IPS-20b (cell line): ENCODE data around the gene TMEM54.

Experiments used
- H3K27ac ChIP-seq: one replicate; pipeline ENCODE4 v1.5.1; 2013; ENCODE audit warnings: low read length
- H3K27me3 ChIP-seq: 2 replicates; pipeline ENCODE4 v1.6.1; 2013; ENCODE audit warnings: mild to moderate bottlenecking, low read length, inconsistent platforms; ENCODE audit not compliant: insufficient read depth
- H3K36me3 ChIP-seq: 2 replicates; pipeline ENCODE4 v1.6.1; 2013; ENCODE audit warnings: low read depth, mild to moderate bottlenecking, inconsistent platforms, low read length, moderate library complexity; ENCODE audit not compliant: insufficient read depth
- H3K4me1 ChIP-seq: 2 replicates; pipeline ENCODE4 v1.6.1; 2013; ENCODE audit warnings: mild to moderate bottlenecking, control low read depth, inconsistent platforms, low read length, moderate library complexity; ENCODE audit not compliant: insufficient read depth
- H3K4me3 ChIP-seq: 2 replicates; pipeline ENCODE4 v1.5.1; 2013; ENCODE audit warnings: mild to moderate bottlenecking, low read length, inconsistent platforms
- H3K9ac ChIP-seq: 2 replicates; pipeline ENCODE4 v1.6.1; 2013; ENCODE audit warnings: low read depth, mild to moderate bottlenecking, inconsistent platforms, low read length, moderate library complexity
- H3K9me3 ChIP-seq: 2 replicates; pipeline ENCODE4 v1.6.1; 2013; ENCODE audit warnings: mild to moderate bottlenecking, low read depth, low read length, inconsistent platforms; ENCODE audit not compliant: insufficient read depth

The TMEM54 gene

GRCh38 chr1:32874860-32875752, 26.1 kb downstream of the TMEM54 start:
- H3K9ac ChIP-seq = no peak overlapping the region
- H3K4me1 ChIP-seq = peaks cover 19% of the 10 kb centered on the region

GRCh38 chr1:32873484-32873883, 27.7 kb downstream of the TMEM54 start:
- no peak overlapping the region for H3K4me3 ChIP-seq
- H3K9ac ChIP-seq = no peak overlapping the region
- H3K36me3 ChIP-seq = no peaks in the 10 kb centered on the region
- H3K9me3 ChIP-seq = no peaks in the 10 kb centered on the region
- peaks cover 20% of the 10 kb centered on the region for H3K4me1 ChIP-seq
- no peak overlapping the region for H3K27ac ChIP-seq
- H3K27me3 ChIP-seq = peaks cover 36% of the 10 kb centered on the region

More at GRCh38 chr1:32874860-32875752, 26.1 kb downstream of the TMEM54 start:
- Histone ChIP-seq H3K4me3 (no peak overlapping the region), H3K27me3 (peaks cover 19% of the 10 kb centered on the region), H3K27ac (no peak overlapping the region), H3K9me3 (no peaks in the 10 kb centered on the region), H3K36me3 (no peaks in the 10 kb centered on the region)

GRCh38 chr1:32872192-32872460, 29.1 kb downstream of the TMEM54 start:
- H3K27me3 ChIP-seq = peaks cover 39% of the 10 kb centered on the region
- H3K9me3 ChIP-seq = no peaks in the 10 kb centered on the region
- H3K27ac ChIP-seq = no peak overlapping the region
- no peak overlapping the region for H3K9ac ChIP-seq
- peaks cover 20% of the 10 kb centered on the region for H3K4me1 ChIP-seq
- no peaks in the 10 kb centered on the region for H3K36me3 ChIP-seq
- H3K4me3 ChIP-seq = peak overlapping the region; percentile 26; the same call in 1 of the 2 replicates

- peaks cover 20% of the 10 kb centered on the region for H3K4me1 ChIP-seq
- no peaks in the 10 kb centered on the region for H3K9me3 ChIP-seq
- H3K4me3 ChIP-seq = peak overlapping the region; percentile 65
- H3K27me3 ChIP-seq = peaks cover 39% of the 10 kb centered on the region
- H3K36me3 ChIP-seq = no peaks in the 10 kb centered on the region
- H3K27ac ChIP-seq = no peak overlapping the region
- H3K9ac ChIP-seq = peak overlapping the region; percentile 25; the same call in 1 of the 2 replicates
Observed at GRCh38 chr1:32871364-32872191, 29.6 kb downstream of the TMEM54 start.

- Histone ChIP-seq H3K27me3 (peaks cover 39% of the 10 kb centered on the region), H3K4me1 (peaks cover 15% of the 10 kb centered on the region), H3K36me3 (no peaks in the 10 kb centered on the region), H3K4me3 (peak within 1 kb of the TSS; percentile 65), H3K9me3 (no peaks in the 10 kb centered on the region), H3K27ac (no peak within 1 kb of the TSS), H3K9ac (peak within 1 kb of the TSS; percentile 25; the same call in 1 of the 2 replicates)
Observed at GRCh38 chr1:32870615-32871363, 30.4 kb downstream of the TMEM54 start, which contains the start of gene FNDC5. FNDC5 (minus strand) TSS chr1:32870912.

GRCh38 chr1:32869923-32870614, 31.1 kb downstream of the TMEM54 start:
- H3K9ac ChIP-seq = no peak overlapping the region
- H3K9me3 ChIP-seq = no peaks in the 10 kb centered on the region
- no peak overlapping the region for H3K27ac ChIP-seq
- peaks cover 15% of the 10 kb centered on the region for H3K4me1 ChIP-seq
- H3K36me3 ChIP-seq = no peaks in the 10 kb centered on the region
- peak overlapping the region; percentile 57 for H3K4me3 ChIP-seq
- H3K27me3 ChIP-seq = peaks cover 39% of the 10 kb centered on the region

GRCh38 chr1:32868806-32869455, 32.3 kb downstream of the TMEM54 start:
- H3K36me3 ChIP-seq = no peaks in the 10 kb centered on the region
- H3K27ac ChIP-seq = no peak overlapping the region
- no peaks in the 10 kb centered on the region for H3K9me3 ChIP-seq
- H3K4me1 ChIP-seq = peaks cover 15% of the 10 kb centered on the region
- no peak overlapping the region for H3K4me3 ChIP-seq
- peaks cover 39% of the 10 kb centered on the region for H3K27me3 ChIP-seq
- H3K9ac ChIP-seq = no peak overlapping the region

GRCh38 chr1:32868085-32868484, 33.1 kb downstream of the TMEM54 start:
- Histone ChIP-seq H3K4me1 (peaks cover 15% of the 10 kb centered on the region), H3K36me3 (peaks cover 2% of the 10 kb centered on the region), H3K4me3 (no peak overlapping the region), H3K9ac (no peak overlapping the region), H3K27ac (no peak overlapping the region), H3K27me3 (peaks cover 39% of the 10 kb centered on the region), H3K9me3 (no peaks in the 10 kb centered on the region)

- peaks cover 15% of the 10 kb centered on the region for H3K4me1 ChIP-seq
- no peak overlapping the region for H3K27ac ChIP-seq
- H3K36me3 ChIP-seq = peaks cover 6% of the 10 kb centered on the region
- H3K27me3 ChIP-seq = peaks cover 39% of the 10 kb centered on the region
- no peak overlapping the region for H3K9ac ChIP-seq
- H3K9me3 ChIP-seq = no peaks in the 10 kb centered on the region
- no peak overlapping the region for H3K4me3 ChIP-seq
Observed at GRCh38 chr1:32867671-32868070, 33.5 kb downstream of the TMEM54 start.

GRCh38 chr1:32867151-32867550, 34.0 kb downstream of the TMEM54 start:
- Histone ChIP-seq H3K27ac (no peak overlapping the region), H3K9ac (no peak overlapping the region), H3K4me3 (no peak overlapping the region), H3K36me3 (peaks cover 11% of the 10 kb centered on the region), H3K27me3 (peaks cover 37% of the 10 kb centered on the region), H3K9me3 (no peaks in the 10 kb centered on the region), H3K4me1 (peaks cover 14% of the 10 kb centered on the region)
